HG03095 (cell line): ENCODE measurements around the gene LONRF3.
"Not testable (repeated sequence)": the region's sequence is repeated elsewhere in the genome, so short reads cannot be mapped to it uniquely, and the experiment has no call there.

Experiments
- ATAC-seq: cut with Tn5 transposase; IDR thresholded peaks from one replicate; pipeline ENCODE4 v1.9.1; 2021; ENCODE audit warnings: moderate library complexity; ENCODE audit not compliant: unreplicated experiment

LONRF3 gene

GRCh38 chrX:119029656-119030055 lies 55.2 kb downstream of the LONRF3 start:
- ATAC-seq, result not testable (repeated sequence)

- ATAC-seq, result no peak
Measured at GRCh38 chrX:119030990-119031389, 56.6 kb downstream of the LONRF3 start.

DNA sequence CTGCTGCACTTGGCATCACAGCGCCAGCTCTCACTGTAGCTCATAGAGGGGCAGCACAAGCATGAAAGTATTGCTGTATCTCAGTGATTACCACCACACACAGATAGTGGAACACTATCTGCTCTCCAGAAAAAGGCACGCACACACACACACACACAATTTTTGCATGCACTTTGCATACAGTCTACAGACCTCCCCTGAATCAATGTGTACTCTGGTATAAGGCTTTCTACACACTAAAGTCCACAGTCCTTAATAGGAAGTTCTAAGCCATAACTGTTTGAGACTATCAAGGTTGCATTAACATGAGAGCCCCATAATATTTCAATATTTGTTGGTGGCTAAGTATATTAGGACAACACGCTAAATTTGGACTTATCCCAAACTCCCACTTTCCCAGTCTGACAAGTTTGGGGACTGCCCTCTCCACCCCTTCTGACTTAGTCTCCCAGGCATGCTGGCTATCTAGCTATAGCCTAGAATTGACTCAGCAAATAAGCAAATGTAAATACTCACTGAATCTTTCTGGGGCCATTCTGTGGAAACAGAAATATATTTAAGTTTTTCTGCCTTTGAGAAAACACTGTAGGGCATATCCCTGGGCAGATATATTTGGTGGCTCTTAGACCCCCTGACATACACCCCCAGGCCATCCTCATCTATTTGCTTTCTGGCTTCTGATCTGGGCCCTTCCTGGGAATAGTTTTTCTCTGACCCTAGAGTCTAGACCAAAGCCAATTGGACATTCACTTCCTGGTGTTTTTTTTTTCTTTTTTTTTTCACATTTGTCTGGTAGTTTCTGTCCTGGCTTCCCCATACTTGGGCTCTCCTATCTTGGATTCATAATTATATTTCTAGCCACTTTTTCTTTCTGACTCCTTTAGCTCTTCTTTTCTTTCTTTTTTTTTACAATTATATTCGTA lies 62.0 kb downstream of the LONRF3 start:
- ATAC-seq, result no peak

- no peak for ATAC-seq
Measured at GRCh38 chrX:119040432-119040831, 66.0 kb downstream of the LONRF3 start.

DNA sequence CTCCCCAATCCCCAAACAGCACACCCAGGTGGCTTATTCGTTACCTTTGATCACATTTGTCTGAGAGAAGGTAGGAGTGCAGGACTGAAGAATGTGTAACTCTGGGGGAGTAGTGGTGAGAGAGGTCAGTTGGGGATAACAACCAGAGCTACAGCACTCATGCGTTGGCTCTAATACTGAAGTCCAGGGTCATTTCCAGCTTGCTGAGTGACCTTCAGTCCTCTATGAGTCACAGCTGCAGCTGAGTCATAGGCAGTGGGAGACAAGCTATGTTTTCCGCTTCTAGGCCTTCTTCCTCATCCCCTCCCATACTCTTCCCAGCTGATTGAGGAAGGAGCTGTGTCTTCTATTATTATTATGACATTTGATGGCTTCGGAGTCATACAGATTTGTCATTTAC lies 66.8 kb downstream of the LONRF3 start:
- ATAC-seq, result no peak

- no peak for ATAC-seq
Measured at GRCh38 chrX:119042040-119042439, 67.6 kb downstream of the LONRF3 start.

- ATAC-seq, result no peak
Measured at GRCh38 chrX:119042996-119043395, 68.6 kb downstream of the LONRF3 start.

GRCh38 chrX:119045884-119046283 lies 71.5 kb downstream of the LONRF3 start:
- no peak for ATAC-seq

- ATAC-seq, result no peak
Measured at GRCh38 chrX:119055687-119056086, 81.3 kb downstream of the LONRF3 start.

- ATAC-seq, result no peak
Measured at GRCh38 chrX:119062750-119063374, 88.4 kb downstream of the LONRF3 start.

GRCh38 chrX:119063428-119063827 lies 89.0 kb downstream of the LONRF3 start:
- ATAC-seq, result no peak

DNA sequence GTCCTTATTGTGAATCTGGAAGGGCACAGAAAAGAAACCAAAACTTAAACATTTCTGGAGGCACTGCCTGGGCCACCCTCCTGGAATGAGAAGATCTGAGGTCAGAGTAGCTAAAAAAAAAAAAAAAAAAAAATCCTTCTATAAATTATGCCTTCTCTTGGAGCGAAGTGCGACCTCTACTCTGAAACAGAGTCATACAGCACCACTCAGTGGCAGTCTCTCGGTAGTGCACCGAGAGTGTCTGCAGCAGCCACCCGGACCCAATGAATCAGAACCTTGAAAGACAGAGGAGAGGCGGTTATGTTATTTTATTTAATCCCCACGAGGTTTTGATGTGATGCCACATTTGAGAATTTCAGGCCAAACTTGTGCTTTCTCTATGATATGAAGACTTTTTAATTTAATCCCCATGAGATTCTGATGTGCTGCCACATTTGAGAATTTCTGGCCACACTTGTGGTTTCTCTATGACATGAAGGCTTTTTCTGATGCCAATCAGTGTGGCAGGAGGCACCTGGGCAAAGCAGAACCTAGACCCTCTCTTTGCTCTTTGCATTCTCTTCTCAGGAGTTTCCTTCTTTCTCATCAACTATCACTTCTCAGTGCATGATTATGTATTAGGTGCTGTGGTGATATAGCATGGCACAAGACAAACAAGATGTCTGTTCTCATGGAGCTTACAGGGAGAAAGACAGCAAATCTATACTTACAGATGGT lies 92.8 kb downstream of the LONRF3 start:
- no peak for ATAC-seq
